ENCODE measurements around the gene TPRX1. TPM values are rescaled to one million over a fixed set of nuclear protein-coding genes. Genes with fewer than 3 reads are reported as not detected.

Gene TPRX1
- total RNA-seq, 1 donor from 2014 or later = not detected

- Histone ChIP-seq H3K27me3 (ENCODE audit: control insufficient read depth, insufficient read depth, low read length) (no peaks in the 10 kb centered on the region), H3K4me3 (ENCODE audit: low read depth, low read length) (no peak overlapping the region), H3K36me3 (ENCODE audit: control insufficient read depth, insufficient read depth, low read length) (peaks cover 58% of the 10 kb centered on the region)
- no peak for TF ChIP-seq CTCF (IDR thresholded peaks at IDR 0.05; ENCODE audit: insufficient read depth, low read length, severe bottlenecking)
- no peak for DNase-seq (ENCODE audit: low read depth)
- no peak for FAIRE-seq
Measured at GRCh38 chr19:47752440-47753211, 51.7 kb downstream of the TPRX1 start.

Other genes starting within 250 kb of the TPRX1 start
- gene ZNF541, start 231.4 kb downstream of the TPRX1 start, total RNA-seq = not detected in 2 replicates
- gene BICRA, start 195.4 kb downstream of the TPRX1 start, total RNA-seq = 2.9 and 4.5 TPM in 2 replicates
- 53.4 and 67.5 TPM in 2 replicates for gene EHD2, start 91.1 kb downstream of the TPRX1 start, total RNA-seq
- 112 and 121 TPM in 2 replicates for gene NOP53, start 59.0 kb downstream of the TPRX1 start, total RNA-seq
- 149 and 175 TPM in 2 replicates for gene SELENOW, start 25.8 kb downstream of the TPRX1 start, total RNA-seq
- gene CRX, start 17.4 kb upstream of the TPRX1 start, total RNA-seq = not detected in 2 replicates
- not detected in 2 replicates for gene TPRX2, start 54.7 kb upstream of the TPRX1 start, total RNA-seq
- not detected in 2 replicates for gene SULT2A1, start 81.8 kb upstream of the TPRX1 start, total RNA-seq
- not detected in 2 replicates for gene BSPH1, start 187.6 kb upstream of the TPRX1 start, total RNA-seq
- gene ELSPBP1, start 190.1 kb upstream of the TPRX1 start, total RNA-seq = not detected in 2 replicates
- gene CABP5, start 239.5 kb upstream of the TPRX1 start, total RNA-seq = not detected in 2 replicates

All from bronchial epithelial cell (primary cell).